Retinal pigment epithelial cell (primary cell): ENCODE measurements around the gene OR2B6.

Experiments
- DNase-seq: peaks from one replicate; pipeline ENCODE4 v3.0.0-alpha.2; 2010; ENCODE audit warnings: low read depth
- H3K4me3 ChIP-seq: 2 replicates; pipeline ENCODE4 v1.5.1; 2011; ENCODE audit warnings: mild to moderate bottlenecking, low read length, control low read depth, moderate library complexity
- TF ChIP-seq, protein P1 (sequence below): conservative IDR thresholded peaks from 2 replicates; pipeline ENCODE4 v1.5.1; 2011; ENCODE audit warnings: low read depth, low read length, control low read depth, inconsistent platforms

OR2B6 gene

DNA sequence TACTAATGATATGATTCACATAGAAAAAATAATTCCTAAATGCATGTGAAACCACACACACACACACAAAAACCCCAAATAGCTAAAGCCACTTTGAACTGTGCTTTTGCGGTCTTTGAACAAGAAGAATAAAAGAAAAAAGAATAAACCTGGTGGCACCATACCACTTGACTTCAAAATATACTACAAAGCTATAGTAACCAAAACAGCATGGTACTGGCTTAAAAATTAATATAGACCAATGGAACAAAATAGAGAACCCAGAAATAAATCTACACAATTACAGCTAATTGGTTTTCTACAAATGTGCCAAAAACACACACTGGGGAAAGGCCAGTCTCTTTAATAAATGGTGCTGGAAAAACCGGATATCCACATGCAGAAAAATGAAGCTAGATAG, 13.4 kb downstream of the OR2B6 start:
- TF ChIP-seq, protein P1, sequence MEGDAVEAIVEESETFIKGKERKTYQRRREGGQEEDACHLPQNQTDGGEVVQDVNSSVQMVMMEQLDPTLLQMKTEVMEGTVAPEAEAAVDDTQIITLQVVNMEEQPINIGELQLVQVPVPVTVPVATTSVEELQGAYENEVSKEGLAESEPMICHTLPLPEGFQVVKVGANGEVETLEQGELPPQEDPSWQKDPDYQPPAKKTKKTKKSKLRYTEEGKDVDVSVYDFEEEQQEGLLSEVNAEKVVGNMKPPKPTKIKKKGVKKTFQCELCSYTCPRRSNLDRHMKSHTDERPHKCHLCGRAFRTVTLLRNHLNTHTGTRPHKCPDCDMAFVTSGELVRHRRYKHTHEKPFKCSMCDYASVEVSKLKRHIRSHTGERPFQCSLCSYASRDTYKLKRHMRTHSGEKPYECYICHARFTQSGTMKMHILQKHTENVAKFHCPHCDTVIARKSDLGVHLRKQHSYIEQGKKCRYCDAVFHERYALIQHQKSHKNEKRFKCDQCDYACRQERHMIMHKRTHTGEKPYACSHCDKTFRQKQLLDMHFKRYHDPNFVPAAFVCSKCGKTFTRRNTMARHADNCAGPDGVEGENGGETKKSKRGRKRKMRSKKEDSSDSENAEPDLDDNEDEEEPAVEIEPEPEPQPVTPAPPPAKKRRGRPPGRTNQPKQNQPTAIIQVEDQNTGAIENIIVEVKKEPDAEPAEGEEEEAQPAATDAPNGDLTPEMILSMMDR = no peak
- DNase-seq = no peak

GRCh38 chr6:27972750-27973149, 15.7 kb downstream of the OR2B6 start:
- H3K4me3 ChIP-seq = no peak overlapping the region
- DNase-seq = no peak
- TF ChIP-seq, protein P1 = no peak

More for the DNA sequence above, 13.4 kb downstream of the OR2B6 start:
- H3K4me3 ChIP-seq = no peak overlapping the region

DNA sequence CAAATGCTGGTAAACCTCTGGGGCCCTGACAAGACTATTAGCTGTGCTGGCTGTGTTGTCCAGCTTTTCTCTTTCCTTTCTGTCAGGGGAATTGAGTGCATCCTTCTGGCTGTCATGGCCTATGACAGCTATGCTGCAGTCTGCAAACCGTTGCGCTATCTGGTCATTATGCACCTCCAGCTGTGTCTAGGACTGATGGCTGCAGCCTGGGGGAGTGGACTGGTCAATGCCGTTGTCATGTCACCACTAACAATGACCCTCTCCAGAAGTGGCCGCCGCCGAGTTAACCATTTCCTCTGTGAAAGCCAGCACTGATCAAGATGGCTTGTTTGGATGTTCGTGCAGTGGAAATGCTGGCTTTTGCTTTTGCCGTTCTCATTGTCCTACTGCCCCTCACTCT, 20.3 kb downstream of the OR2B6 start:
- DNase-seq = no peak
- TF ChIP-seq, protein P1 = no peak

GRCh38 chr6:27978705-27979104, 21.7 kb downstream of the OR2B6 start:
- no peak for DNase-seq
- H3K4me3 ChIP-seq = no peak overlapping the region
- TF ChIP-seq, protein P1 = no peak

More for the DNA sequence above, 20.3 kb downstream of the OR2B6 start:
- H3K4me3 ChIP-seq = no peak overlapping the region

- TF ChIP-seq, protein P1 = no peak
- no peak for DNase-seq
- no peak overlapping the region for H3K4me3 ChIP-seq
These were observed 23.1 kb downstream of the OR2B6 start for GRCh38 chr6:27980111-27980510.

- no peak for DNase-seq
- H3K4me3 ChIP-seq = no peak overlapping the region
- TF ChIP-seq, protein P1 = no peak
These were observed 30.1 kb downstream of the OR2B6 start for GRCh38 chr6:27986928-27987725.

DNA sequence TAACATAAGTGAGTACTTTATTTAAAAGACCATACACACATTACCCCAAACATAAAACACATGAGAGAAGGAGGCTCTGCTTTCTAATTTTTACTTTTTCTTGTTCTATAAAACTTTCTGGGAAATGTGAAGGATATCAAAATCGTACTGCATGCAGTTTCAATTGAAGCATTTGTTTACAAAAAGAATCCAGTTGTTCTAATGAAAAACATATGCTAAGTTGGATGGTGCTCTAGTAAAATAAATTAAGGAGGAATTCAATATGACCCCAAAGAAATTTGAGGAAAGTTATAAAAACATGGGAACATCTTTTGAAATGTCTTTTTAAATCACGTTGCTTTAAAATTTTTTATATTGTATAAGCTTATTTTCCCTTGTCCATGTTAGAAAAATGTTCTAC, 37.6 kb downstream of the OR2B6 start:
- no peak for DNase-seq
- TF ChIP-seq, protein P1 = no peak
- no peak overlapping the region for H3K4me3 ChIP-seq
